Cardiac muscle cell (in vitro differentiated cells and primary cell): ENCODE data around the gene TTF1. TPM values are rescaled to one million over a fixed set of nuclear protein-coding genes. Genes with fewer than 3 reads are reported as not detected.

Experiments used
- DNase-seq, 2 donors: peaks; one replicate each; pipeline versions ENCODE4 v3.0.0 to v3.0.0-alpha.2; 2010 to 2017; ENCODE audit warnings: low read depth in 1 of 2, low spot score in 1 of 2
- H3K27ac ChIP-seq: fragments of 200-600 bp; sonication (generic); 2 replicates; pipeline ENCODE4 v1.5.1; 2016
- H3K27me3 ChIP-seq: fragments of 200-600 bp; sonication (generic); 2 replicates; pipeline ENCODE4 v1.6.0; 2016; ENCODE audit warnings: control low read depth
- H3K36me3 ChIP-seq: fragments of 200-600 bp; sonication (generic); 2 replicates; pipeline ENCODE4 v1.5.1; 2016; ENCODE audit warnings: control low read depth
- H3K4me1 ChIP-seq: fragments of 200-600 bp; sonication (generic); 2 replicates; pipeline ENCODE4 v1.8.1; 2017; ENCODE audit warnings: low read depth, mild to moderate bottlenecking, mixed run types
- H3K4me3 ChIP-seq: fragments of 200-600 bp; sonication (generic); 2 replicates; pipeline ENCODE4 v1.5.1; 2016; ENCODE audit warnings: mild to moderate bottlenecking
- H3K9me3 ChIP-seq: fragments of 200-600 bp; sonication (generic); 2 replicates; pipeline ENCODE4 v1.5.1; 2017; ENCODE audit warnings: low read depth, mild to moderate bottlenecking, control low read depth
- CTCF ChIP-seq: IDR thresholded peaks from 2 replicates; pipeline ENCODE4 v1.5.1; 2012; ENCODE audit warnings: low read depth, mild to moderate bottlenecking, low read length
- polyA plus RNA-seq: library from polyadenylated mRNA; unstranded; fragments of >200 nt; fragmentation: Nextera tagmentation; extraction: Ambion mirVana; gene quantifications from 2 replicates; pipeline ENCODE4 v1.2.1, GENCODE V29; 2016
- total RNA-seq: library from RNA; depleted of rRNA; stranded (reverse); fragments of >200 nt; gene quantifications from 2 replicates; pipeline ENCODE4 v1.2.3, GENCODE V29; 2016

Gene TTF1
- total and polyA plus RNA-seq, 2 experiments from 2014 or later, result 8.8 to 10.9 TPM

GRCh38 chr9:132411091-132411508 lies 4.5 kb upstream of the TTF1 start:
- Histone ChIP-seq H3K4me1 (no peaks in the 10 kb centered on the region), H3K4me3 (no peak overlapping the region), H3K27ac (no peak overlapping the region), H3K9me3 (no peaks in the 10 kb centered on the region), H3K36me3 (no peaks in the 10 kb centered on the region), H3K27me3 (peaks cover 52% of the 10 kb centered on the region)
- peak; percentile 59 for TF ChIP-seq CTCF
- DNase-seq, result peak; percentile 37 to 70

GRCh38 chr9:132410642-132411041 lies 4.0 kb upstream of the TTF1 start:
- H3K4me3 ChIP-seq, result peak overlapping the region; percentile 42
- DNase-seq, result no peak
- TF ChIP-seq CTCF, result no peak
- H3K27ac ChIP-seq, result no peak overlapping the region
- no peaks in the 10 kb centered on the region for H3K36me3 ChIP-seq
- H3K27me3 ChIP-seq, result peaks cover 52% of the 10 kb centered on the region
- H3K9me3 ChIP-seq, result no peaks in the 10 kb centered on the region
- H3K4me1 ChIP-seq, result peaks cover 3% of the 10 kb centered on the region

- Histone ChIP-seq H3K9me3 (no peaks in the 10 kb centered on the region), H3K4me3 (peak within 1 kb of the TSS; percentile 42), H3K36me3 (no peaks in the 10 kb centered on the region), H3K4me1 (peaks cover 3% of the 10 kb centered on the region), H3K27me3 (peaks cover 47% of the 10 kb centered on the region), H3K27ac (no peak within 1 kb of the TSS)
- peak; percentile 70 to 73 for DNase-seq
- no peak for TF ChIP-seq CTCF
Observed at GRCh38 chr9:132409828-132410528, 3.3 kb upstream of the TTF1 start, which contains the start of gene CFAP77. TSS of gene CFAP77 (plus strand) at chr9:132410211. CDS start at chr9:132410272, 61 bp downstream.

- Histone ChIP-seq H3K27me3 (peaks cover 32% of the 10 kb centered on the region), H3K4me1 (peaks cover 3% of the 10 kb centered on the region), H3K4me3 (no peak overlapping the region), H3K9me3 (no peaks in the 10 kb centered on the region), H3K36me3 (no peaks in the 10 kb centered on the region), H3K27ac (no peak overlapping the region)
- peak in 1 of 2 donors; percentile 21 for DNase-seq
- TF ChIP-seq CTCF, result no peak
Observed at GRCh38 chr9:132408521-132408920, 1.9 kb upstream of the TTF1 start.

- DNase-seq, result no peak
- Histone ChIP-seq H3K9me3 (no peaks in the 10 kb centered on the region), H3K36me3 (peaks cover 2% of the 10 kb centered on the region), H3K4me3 (no peak overlapping the region), H3K27me3 (peaks cover 30% of the 10 kb centered on the region), H3K4me1 (peaks cover 3% of the 10 kb centered on the region), H3K27ac (no peak overlapping the region)
- no peak for TF ChIP-seq CTCF
Observed at GRCh38 chr9:132407196-132407595, 556 bp upstream of the TTF1 start.
